Kidney epithelial cell (primary cell): Measurements from ENCODE around the gene SNX8. TPM values are rescaled to one million over a fixed set of nuclear protein-coding genes. Genes with fewer than 3 reads are reported as not detected.

Experiments used
- DNase-seq: peaks from one replicate; pipeline ENCODE4 v3.0.0-alpha.2; 2010; ENCODE audit warnings: low read depth
- H3K27me3 ChIP-seq: 2 replicates; pipeline ENCODE4 v1.6.0; 2011; ENCODE audit warnings: low read length; ENCODE audit not compliant: control insufficient read depth, insufficient read depth
- H3K36me3 ChIP-seq: 2 replicates; pipeline ENCODE4 v1.5.1; 2011; ENCODE audit warnings: low read length; ENCODE audit not compliant: control insufficient read depth, insufficient read depth
- H3K4me3 ChIP-seq: 2 replicates; pipeline ENCODE4 v1.5.1; 2011; ENCODE audit warnings: low read depth, mild to moderate bottlenecking, control low read depth, low read length
- total RNA-seq: library from RNA; depleted of rRNA; stranded (reverse); fragments of >200 nt; gene quantifications from 2 replicates; pipeline ENCODE4 v1.2.3, GENCODE V29; 2015
- TF ChIP-seq, protein P1 (sequence below): IDR thresholded peaks from 2 replicates; pipeline ENCODE4 v1.5.1; 2011; ENCODE audit warnings: mild to moderate bottlenecking, moderate library complexity, low read length, control low read depth, inconsistent platforms; ENCODE audit not compliant: insufficient read depth, poor library complexity, severe bottlenecking

SNX8 gene
- total RNA-seq, 1 donor from 2014 or later: 47.7 TPM

- TF ChIP-seq, protein P1, sequence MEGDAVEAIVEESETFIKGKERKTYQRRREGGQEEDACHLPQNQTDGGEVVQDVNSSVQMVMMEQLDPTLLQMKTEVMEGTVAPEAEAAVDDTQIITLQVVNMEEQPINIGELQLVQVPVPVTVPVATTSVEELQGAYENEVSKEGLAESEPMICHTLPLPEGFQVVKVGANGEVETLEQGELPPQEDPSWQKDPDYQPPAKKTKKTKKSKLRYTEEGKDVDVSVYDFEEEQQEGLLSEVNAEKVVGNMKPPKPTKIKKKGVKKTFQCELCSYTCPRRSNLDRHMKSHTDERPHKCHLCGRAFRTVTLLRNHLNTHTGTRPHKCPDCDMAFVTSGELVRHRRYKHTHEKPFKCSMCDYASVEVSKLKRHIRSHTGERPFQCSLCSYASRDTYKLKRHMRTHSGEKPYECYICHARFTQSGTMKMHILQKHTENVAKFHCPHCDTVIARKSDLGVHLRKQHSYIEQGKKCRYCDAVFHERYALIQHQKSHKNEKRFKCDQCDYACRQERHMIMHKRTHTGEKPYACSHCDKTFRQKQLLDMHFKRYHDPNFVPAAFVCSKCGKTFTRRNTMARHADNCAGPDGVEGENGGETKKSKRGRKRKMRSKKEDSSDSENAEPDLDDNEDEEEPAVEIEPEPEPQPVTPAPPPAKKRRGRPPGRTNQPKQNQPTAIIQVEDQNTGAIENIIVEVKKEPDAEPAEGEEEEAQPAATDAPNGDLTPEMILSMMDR: no peak
- H3K36me3 ChIP-seq: no peaks in the 10 kb centered on the region
- no peaks in the 10 kb centered on the region for H3K27me3 ChIP-seq
- H3K4me3 ChIP-seq: no peak overlapping the region
- DNase-seq: no peak
Observed at GRCh38 chr7:2253525-2254244, 60.6 kb downstream of the SNX8 start.

DNA sequence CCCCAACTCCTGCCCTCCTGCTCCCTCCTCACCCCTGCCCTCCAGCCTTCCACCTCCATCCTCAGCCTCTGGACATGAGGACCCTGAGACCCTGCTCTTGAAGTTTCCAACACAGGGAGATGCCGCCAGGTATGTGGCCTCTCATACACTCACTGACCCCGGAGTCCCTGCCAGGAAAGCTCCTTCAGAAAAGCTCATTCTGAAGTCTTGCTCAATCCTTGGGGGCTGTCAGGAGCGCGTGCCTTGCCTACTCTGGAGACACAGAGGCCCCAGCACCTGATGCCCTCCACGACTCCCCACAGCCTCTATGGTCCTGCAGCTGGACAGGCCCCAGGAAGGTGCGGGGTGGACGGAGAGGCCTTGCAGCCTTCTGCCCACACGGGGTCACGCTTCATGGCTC is 61.2 kb downstream of the SNX8 start:
- Histone ChIP-seq H3K36me3 (no peaks in the 10 kb centered on the region), H3K4me3 (no peak overlapping the region), H3K27me3 (no peaks in the 10 kb centered on the region)
- TF ChIP-seq, protein P1: no peak
- no peak for DNase-seq

DNA sequence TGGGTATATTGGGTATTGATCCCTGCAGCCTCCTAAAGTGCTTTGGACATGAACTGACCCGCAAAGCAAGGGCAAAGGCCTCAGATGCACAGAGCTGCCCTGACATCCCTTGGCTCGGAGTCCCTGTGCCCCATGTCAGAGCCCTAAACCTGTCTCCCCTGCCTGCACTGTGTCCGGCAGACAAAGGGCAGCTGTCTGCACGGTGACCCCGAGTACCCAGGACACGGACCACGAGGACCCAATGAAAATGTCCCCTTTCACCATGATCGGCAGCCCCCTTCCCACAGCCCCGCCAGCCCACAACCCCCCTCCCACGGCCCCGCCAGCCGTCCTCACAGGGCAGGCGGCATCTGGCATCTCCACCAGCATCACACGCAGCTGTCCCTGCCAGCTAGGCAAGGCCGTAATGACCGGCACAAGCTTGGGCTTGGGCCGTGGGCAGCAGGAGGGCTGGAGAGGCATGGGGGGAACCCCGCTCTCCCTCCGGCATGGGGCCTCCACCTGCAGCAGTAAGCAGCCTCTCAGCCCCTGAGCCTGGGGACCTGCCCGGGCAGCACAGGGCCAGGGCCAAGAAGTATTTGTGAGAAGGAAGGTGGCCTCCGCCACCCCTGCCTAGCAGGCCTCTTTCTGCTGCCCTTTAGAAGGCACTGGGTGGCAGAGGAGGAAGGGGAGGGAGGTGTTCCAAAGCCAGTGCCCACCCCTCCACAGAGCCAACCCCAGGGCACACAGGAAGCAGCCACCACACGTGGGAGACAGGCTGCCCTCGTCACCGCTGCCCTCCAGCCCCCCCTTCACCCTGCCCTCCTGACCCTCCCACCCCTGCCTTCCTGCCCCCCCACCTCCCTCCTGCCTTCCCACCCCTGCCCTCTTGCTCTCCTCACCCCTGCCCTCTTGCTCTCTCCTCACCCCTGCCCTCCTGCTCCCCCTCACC is 62.1 kb downstream of the SNX8 start:
- TF ChIP-seq, protein P1: no peak
- H3K27me3 ChIP-seq: no peaks in the 10 kb centered on the region
- no peak for DNase-seq
- H3K36me3 ChIP-seq: no peaks in the 10 kb centered on the region
- no peak overlapping the region for H3K4me3 ChIP-seq

DNA sequence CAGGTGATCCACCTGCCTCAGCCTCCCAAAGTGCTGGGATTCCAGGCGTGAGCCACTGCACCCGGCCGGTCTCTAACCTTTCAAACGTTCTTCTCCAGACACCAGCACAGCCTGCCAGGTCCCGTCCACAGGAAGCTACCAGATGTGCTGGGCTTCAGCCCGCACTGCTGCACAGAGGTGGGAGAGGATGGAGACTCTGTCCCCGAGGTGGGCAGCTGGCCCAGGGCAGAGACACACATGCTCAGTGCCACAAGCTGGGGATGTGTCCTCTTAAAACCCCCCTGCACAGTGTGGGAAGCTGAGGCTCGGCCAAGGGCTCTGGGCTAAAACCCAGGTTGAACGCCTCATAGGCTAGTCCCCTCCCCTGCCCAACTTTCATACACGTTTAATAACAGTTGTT is 62.9 kb downstream of the SNX8 start:
- TF ChIP-seq, protein P1: no peak
- no peaks in the 10 kb centered on the region for H3K36me3 ChIP-seq
- no peaks in the 10 kb centered on the region for H3K27me3 ChIP-seq
- H3K4me3 ChIP-seq: no peak overlapping the region
- no peak for DNase-seq

DNA sequence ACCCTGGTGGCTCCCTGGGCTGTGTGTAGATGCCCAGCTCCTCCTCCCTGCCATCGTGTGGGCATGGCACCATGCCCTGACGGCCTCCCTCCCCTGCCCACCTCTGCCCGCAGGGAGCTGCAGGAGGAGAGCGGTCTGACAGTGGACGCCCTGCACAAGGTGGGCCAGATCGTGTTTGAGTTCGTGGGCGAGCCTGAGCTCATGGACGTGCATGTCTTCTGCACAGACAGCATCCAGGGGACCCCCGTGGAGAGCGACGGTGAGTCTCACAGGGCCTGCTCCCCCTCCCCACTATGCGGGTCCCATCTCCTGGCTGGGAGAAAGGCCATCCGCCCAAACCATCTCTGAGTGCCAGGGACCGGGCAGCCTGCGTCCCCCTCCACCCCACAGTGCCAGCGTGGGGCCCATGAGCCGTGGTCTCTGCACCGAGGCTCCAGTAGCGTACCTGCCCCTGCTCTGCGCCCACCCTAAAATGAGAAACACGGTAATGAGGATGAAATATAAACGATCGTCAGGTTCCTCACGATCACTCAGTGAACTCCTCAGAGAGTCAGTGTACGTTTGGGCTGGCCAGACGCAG is 64.4 kb downstream of the SNX8 start:
- H3K4me3 ChIP-seq: no peak overlapping the region
- no peak for DNase-seq
- TF ChIP-seq, protein P1: no peak
- H3K27me3 ChIP-seq: no peaks in the 10 kb centered on the region
- H3K36me3 ChIP-seq: no peaks in the 10 kb centered on the region
